Ureter (tissue), 1 donor: ENCODE results near the gene ST3GAL3. TPM values are rescaled to one million over a fixed set of nuclear protein-coding genes. Genes with fewer than 3 reads are reported as not detected.

Source experiments
- DNase-seq: peaks from one replicate; pipeline ENCODE4 v3.0.0-alpha.2; 2020; ENCODE audit warnings: low spot score
- total RNA-seq: library from RNA; stranded (reverse); gene quantifications from one replicate; pipeline ENCODE4 v1.2.4, GENCODE V29; 2023
- donor health status: DM: yes; HTN: yes; CAD: no.

The ST3GAL3 gene
- total RNA-seq, 1 donor from 2014 or later = 39.5 TPM

DNA sequence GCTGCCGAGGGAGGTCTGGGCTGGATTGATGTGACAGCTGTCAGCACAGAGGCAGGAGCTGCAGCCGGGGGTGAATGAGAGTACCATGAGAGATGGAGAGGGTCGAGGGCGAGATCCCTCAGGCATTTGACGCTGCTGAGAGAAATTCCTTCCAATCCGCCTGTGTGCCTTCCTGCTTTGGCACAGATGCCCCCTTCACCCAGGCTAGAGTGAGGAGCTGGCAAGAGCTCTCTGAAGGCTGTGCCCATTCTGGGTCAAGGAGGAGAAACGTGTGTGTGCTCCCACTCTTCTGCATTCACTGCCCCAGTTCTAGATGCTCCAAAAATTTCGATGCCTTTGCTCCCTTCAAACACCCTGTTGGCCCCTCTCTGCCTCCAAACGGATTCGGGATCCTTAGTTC is 231.0 kb downstream of the ST3GAL3 start:
- DNase-seq = no peak

DNA sequence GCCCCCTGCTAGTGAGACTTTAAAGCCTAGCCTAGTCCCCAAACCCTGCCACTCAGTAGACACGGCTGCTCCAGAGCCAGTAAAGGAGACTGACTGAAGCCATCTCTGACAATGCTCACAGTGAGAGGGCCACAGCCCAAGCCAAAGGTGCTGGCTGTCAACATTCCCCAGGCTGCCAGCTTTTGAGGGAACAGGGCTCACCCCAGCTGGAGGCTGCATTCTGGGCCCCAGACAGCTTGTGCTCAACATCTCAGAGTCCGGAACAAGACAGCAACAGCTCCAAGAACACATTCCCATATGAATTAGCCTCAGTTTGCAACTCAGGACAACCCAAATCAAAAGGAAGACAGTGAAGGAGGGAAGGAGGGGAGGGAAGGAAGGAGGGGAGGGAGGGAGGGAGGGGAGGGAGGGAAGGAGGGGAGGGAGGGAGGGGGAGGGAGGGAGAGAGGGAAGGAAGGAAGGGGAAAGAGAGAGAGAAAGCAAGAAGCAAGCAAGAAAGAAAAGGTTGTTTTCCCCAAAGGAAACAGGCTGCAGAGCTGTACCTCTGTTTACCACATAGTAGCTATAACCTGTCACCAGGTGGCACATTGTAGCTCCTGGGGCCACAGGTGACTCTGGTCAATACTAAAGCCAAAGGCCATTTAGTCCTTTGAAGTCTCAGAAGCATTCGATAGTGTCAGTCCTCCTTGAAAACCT is 231.7 kb downstream of the ST3GAL3 start:
- no peak for DNase-seq

DNA sequence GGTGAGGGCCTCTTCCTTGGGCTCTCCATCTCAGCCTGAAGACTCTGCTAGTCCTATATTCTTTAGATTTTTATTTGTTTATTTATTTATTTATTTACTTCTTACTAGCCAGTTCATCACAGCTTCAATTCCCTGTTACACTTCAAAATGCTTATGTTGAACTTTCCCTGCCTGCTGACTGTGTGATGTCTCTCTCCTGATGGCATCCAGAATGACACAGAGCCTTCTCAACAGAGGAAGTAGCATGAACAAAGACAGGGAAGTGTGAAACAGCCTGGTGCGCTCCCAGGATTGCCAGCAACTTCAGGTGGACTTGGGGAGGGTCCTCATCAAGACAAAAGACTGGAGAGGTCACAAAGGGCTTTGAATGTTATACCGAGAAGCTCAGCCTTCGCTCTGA is 235.1 kb downstream of the ST3GAL3 start:
- DNase-seq = no peak

DNA sequence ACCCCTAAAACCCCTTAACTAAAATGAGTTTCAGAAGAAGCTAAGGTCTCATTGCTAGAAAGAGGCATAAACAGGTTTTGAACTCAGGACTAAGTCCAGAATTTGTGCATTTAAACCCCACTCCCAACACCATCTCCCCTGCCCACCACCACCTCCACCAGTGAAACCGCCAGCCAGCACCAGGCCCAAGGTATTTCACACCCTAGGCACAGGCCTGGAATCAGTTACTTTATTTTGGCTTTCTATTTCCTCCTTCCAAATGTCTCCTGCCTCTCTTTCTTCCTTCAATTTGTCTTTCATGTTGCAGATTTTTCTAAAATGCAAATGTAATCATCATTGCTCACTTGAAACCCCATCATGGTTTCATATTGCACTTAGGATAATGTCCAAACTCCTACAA is 237.5 kb downstream of the ST3GAL3 start:
- no peak for DNase-seq

DNA sequence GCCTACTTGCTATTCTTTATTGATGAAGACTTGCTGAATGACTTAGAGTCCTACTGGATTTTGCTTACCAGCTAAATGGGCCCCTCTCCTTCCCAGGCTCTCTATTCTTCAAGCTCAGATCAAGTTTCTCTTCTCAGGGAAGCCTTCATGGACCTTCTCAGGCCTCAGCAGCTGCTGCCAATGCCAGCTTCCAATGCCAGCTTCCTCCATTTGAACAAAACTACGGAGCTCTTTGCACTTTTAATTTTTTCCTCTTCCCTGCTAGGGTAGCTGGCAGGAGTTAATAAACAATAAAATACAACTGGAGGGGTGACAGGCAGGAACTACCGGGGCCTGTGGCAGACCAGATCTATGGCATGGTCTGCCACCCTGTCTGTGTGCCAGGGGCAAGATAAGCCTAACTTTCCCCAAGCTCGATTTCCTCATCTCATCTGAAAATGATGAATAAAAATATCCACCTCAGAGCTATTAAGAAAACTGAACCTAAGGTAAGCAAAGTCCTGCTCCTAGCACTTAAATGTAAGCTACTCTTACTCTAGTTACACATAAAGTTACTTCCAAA is 238.4 kb downstream of the ST3GAL3 start:
- no peak for DNase-seq

DNA sequence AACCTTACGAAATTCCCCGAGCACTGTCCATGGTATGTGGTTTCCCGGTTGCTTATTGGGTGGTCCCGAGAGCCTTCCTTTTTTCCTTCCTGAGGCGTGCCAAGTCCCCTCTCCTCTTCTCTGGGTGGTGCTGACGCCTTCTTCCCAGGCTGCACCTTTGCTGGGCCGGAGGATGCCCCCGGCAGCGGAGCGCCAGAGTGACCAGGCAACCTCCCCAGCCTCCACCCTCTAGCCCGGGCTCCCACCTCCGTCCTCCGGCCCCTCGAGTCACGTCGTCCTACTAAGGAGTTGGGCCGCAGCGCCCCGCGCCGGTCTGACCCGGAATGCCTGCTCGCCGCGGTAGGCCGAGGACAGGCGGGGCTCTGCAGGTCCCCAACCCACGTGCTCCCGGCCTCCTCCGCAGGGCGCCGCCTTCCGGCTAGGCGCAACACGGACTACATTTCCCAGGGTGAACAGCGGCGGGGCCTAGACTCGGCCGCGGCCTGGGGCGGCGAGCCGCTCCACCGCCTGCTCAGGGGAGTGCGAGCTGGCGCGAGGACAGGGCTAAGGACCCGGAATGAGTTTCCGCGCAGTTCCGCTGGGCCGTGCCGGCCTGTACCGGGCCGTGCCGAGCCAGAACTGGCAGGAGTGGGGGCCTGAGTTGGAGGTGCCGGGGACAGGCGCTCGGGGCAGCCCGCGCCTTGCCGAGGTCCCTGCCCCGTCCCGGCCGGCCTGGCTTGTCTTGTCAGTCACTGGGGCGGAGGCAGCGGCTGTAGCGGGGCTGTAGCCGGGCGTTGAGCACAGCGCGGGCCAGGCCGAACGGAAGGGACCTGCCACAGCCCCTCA is 239.1 kb downstream of the ST3GAL3 start, which contains the start of gene IPO13:
Gene IPO13, plus strand, starts transcription at position 715 of the 825 bp plus-strand sequence. CDS start 651 bp downstream, outside the sequence.
- peak; percentile 94 for DNase-seq

DNA sequence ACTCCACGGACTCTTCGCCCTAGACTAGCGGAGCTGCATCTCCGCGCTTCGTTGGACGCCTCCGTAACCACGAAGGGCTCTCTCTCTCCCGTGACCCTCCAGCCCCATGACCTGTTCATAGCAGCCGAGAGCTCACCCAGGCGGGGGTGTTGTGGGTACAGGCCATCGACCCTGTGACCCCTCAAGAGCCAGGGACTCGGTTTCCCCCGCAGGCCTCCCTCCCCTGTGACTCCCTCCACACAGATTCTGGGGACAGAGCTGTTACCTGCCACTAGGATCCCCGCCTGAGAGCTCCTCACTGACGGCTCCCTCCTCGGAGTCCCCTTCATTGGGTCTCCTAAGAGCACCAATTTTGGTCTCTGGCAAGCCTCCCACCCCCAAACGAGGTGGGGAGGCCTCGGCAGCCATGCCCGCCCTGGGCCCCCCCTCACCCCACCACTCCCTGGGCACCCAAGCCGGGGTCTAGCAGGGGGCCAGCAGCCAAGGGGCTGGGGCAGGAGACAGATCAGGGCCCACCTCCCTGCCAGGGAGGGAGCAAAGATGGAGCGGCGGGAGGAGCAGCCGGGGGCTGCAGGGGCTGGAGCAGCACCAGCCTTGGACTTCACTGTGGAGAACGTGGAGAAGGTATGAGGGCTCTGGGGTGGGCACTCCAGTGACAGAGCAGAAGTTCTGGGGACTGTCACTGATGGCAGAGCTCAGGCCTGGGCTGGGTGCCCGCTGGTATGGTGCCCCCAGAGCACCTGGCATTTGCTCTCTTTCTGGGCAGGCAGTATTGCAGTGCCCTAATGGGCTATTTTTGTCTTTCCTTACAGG is 239.9 kb downstream of the ST3GAL3 start:
- no peak for DNase-seq

DNA sequence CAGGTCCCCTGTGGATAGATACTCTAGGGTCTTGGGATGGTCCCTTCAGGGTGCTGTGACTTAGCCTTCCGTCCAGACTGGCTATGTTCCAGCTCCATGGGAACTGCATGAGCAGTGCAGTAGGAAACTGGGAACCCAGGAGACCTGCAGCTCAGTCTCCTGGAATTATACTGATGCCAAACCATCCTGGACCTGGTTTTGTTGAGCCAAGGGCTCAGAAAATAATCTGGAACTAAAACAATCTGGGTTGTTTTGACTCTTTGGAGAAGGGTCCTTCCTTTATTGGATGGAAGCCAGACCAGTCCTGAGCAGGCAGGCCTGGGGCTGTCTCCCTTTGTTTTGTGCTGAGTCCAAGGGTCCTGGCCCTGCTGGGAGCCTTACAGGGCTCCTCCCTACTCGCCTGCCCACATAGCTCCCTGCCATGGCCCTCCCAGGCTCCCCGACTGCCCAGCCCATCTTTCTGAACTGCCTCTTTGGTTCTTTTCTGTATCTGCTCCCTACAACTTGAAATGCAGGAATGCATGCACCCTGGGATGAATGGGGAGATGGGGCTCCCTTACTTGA is 240.6 kb downstream of the ST3GAL3 start:
- DNase-seq = no peak

DNA sequence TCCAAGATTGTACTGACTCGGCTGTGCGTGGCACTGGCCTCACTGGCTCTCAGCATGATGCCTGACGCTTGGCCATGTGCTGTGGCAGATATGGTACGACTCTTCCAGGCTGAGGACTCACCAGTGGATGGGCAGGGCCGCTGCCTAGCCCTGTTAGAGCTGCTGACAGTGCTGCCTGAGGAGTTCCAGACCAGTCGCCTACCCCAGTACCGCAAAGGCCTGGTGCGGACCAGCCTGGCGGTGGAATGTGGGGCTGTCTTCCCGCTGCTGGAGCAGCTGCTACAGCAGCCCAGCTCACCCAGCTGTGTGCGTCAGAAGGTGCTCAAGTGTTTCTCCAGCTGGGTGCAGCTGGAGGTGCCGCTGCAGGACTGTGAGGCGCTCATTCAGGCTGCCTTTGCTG is 242.3 kb downstream of the ST3GAL3 start:
- no peak for DNase-seq

DNA sequence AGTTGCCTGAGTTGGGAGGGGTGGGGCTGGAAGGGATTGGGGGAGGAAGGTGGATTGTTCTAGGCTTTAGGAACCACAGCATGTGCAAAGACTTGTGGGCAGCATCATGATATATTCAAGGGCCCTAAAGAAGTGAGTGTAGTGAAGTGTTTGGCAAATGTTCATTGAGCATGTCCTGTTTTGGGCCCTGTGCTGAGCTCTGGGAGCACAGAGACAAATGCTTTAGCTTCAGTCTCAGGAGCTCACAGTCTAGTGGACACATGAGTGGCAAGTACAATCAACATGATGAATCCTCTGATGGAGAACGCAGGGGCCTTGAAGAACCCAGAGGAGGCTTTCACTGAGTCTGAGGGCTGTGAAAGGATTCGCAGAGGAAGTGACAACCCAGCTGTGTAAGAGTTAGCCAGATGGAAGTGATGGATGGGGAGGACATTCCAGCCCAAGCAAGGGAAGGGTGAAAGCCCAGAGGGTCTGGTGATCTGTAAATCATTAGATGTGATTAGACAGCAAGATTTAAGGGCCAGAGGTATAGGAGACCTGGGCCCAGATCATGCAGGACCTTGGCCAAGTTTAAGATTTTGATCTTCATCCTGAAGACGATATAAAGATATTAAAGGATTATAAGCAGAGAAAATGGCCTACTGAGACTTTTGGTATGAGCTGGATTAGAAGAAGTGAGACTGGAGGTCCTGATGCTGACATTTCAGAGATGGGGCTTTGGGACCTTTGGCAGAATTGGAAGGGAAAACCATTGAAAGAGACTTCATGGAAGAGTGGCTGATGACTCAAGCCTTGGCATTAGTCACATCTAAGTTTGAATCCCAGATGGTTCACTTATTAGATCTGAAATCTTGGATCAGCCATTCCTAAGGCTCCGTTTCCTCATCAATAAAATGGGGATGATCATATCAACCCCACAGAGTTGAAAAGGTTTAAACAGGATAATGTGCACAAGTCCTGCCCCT is 244.0 kb downstream of the ST3GAL3 start:
- DNase-seq = no peak

DNA sequence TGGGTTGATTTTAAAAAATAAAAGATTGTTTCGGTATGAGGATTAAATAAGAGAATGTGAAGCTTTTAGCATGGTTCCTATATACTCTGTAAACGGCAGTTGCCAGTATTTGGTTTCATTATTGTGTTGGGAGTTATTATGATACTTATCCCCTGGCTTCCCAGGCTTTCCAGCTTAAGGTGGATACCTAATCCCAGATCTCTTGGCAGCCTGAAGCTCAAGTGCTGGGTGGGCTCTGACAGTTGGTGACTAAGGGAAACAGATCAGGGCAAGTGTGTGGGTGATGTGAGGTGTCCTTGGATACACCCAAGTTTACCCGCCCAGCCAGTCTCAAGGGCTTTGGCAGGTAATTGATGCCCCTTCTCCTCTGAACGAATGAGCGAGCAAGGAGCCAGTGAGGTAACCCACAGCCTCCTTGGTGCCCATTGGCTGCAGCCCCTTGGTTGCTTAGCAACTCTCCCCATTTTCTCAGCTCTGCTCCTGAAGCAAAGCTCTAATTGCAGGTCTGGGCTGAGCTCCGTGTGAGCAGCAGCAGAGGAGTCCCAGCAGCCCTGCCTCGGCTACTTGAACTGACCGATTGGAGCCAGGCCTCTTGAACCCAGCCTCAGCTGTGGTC is 245.5 kb downstream of the ST3GAL3 start:
- DNase-seq = no peak

DNA sequence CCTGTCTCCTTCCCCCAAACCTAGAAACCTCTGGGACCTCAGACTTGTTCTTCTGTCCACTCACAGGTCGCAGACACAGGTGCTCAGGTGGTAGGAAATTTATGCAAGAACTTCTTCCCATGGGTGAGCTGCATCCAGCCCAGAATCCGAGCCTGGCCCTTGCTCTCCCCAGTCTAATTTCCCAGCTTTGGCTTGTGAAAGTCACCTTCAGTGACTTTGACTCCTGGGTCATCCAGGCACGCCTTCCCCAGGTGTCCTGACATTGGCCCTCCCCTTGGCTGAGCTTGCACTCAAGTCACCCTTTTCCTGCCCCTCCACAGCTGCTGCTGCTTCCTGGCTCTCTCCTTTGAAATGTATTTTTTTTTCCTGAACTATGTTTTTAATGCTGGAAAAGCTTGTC is 246.0 kb downstream of the ST3GAL3 start:
- no peak for DNase-seq

DNA sequence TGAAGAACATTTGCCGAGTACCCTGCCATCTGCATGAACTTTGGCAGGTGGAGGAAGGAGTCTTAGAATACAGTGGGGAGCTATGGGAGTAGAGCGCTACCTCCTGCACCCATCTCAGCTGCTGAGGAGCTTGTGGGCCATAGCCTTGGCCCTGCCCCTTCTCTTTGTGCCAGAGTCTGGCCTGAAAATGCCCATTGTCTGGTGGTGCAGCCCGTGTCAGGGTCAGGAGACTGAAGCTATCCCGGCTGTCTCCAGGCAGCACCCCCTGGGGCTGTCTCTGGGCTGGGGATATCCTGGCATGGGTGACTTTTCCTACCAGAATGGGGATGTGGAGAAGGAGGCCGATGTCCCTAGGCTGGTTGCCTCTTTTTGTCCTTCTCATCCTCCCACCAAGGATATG is 246.7 kb downstream of the ST3GAL3 start:
- no peak for DNase-seq

DNA sequence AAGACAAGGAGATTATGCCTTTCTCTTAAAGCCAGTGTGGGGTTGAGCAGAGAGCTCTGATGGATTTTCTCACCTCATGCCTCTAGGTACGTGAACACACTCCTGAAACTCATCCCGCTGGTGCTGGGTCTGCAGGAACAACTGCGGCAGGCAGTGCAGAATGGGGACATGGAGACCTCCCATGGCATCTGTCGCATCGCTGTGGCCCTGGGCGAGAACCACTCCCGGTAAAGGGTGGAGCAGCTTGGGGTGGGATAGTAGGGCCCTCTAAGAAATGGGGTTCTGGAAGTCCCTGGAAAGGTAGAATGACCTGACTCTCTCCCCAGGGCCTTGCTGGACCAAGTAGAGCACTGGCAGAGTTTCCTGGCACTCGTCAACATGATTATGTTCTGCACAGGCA is 248.9 kb downstream of the ST3GAL3 start:
- DNase-seq = no peak

DNA sequence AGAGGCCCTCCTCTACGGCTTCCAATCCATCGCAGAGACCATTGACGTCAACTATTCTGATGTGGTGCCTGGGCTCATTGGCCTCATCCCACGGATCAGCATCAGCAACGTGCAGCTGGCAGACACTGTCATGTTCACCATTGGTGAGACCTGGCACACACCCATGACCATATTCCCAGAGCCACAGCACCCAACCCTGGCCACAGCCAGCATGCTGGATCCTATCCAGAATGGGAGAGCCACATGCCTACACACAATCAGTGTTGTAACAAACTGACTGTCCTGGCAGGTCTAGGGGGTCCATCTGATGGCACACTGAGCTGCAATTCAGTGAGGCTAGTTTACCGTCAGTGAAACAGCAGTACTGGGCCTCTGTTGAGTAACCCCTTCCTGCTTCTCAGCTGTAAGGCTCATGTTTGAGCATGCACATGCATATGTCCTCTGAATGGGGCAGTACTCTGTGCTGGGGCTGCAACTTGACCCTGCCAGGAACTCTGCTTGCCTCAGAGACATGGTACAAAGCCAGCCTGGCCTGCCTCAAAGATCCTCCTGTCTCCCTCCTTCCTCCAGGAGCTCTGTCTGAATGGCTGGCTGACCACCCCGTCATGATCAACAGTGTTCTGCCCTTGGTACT is 250.2 kb downstream of the ST3GAL3 start:
- no peak for DNase-seq

DNA sequence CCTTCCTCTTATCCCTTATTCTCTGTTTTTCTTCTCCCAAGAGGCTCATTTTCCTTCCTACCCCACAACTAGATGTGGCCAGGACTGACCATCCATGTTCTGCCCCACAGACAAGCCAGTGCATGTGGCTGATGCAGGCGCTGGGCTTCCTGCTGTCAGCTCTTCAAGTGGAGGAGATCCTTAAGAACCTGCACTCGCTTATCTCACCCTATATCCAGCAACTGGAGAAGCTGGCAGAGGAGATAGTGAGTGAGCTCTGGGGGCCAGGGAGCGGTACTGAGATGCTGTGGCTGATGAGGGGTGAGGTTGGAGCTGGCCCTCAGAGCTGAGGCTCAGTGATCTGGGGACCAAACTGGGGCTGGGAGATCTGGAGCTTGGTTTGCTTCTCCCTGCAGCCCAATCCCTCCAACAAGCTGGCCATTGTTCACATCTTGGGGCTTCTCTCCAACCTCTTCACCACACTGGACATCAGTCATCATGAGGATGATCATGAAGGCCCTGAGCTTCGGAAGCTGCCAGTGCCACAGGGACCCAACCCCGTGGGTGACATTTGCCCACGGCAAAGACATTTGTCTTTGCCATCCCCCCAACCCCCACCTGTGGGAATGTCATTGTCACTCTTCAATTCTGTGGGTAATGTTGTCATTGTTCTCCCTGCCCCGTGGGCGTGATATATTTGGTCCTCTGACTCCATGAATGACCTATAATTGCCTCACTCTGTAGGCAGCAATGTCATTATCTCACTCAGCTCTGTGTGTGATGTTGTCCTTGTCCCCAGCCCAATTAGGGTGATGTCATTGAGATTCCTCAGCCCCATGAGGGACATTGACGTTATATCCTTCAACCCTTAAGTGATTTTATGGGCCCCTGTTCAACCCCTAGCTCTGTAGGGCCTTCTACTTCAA is 251.3 kb downstream of the ST3GAL3 start:
- no peak for DNase-seq

DNA sequence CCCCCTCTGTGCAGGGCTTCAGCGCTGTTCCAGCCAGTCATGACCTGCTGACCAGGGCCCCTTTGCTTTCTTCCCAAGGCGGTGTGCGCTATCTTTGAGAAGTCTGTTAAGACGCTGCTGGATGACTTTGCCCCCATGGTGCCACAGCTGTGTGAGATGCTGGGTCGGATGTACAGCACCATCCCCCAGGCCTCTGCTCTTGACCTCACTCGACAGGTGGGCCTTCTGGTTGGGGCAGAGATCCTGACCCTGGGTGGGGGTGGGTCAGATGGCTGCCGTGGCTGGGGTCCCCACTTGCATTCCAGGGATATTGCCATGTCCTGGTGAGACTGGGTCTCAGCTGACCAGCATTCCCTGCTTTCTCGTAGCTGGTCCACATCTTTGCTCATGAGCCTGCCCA is 253.5 kb downstream of the ST3GAL3 start:
- DNase-seq = no peak

DNA sequence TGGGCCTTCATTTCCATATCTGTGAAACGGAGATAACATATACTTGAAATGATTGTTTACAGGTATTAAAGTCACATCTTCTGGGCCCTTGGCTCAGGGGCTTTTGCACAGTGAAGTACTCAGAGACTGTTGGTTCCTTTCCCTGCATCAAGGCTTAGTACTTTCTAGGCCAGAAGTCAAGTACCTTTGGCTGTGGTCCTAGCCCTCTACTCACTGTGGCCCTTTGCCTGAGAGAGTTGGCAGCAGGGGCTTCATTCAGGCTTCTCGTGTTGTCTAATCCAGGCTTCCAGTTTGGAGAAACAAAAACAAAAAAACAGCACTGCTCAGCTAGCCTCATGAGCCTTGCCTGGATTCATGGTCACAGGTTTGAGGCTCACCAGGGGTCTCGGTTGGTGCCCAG is 254.4 kb downstream of the ST3GAL3 start:
- no peak for DNase-seq
